ENCODE data around the gene SLC34A1.

SLC34A1 gene

GRCh38 chr5:177435847-177436536 lies 51.8 kb downstream of the SLC34A1 start:
- Histone ChIP-seq H3F3A (ENCODE audit: insufficient read depth) (peaks cover 15% of the 10 kb centered on the region), H3K79me2 (ENCODE audit: insufficient read depth, low read length) (no peaks in the 10 kb centered on the region), H3K9me2 (replicated peaks; ENCODE audit: insufficient read depth, low read length) (no peaks in the 10 kb centered on the region), H4K20me1 (ENCODE audit: low read depth, low read length) (no peaks in the 10 kb centered on the region), H3K9ac (ENCODE audit: low read length) (no peak overlapping the region), H3K36me3 (ENCODE audit: low read length) (no peaks in the 10 kb centered on the region), H3K4me2 (ENCODE audit: low read depth, low read length, poor library complexity, severe bottlenecking) (no peak overlapping the region), H3K27me3 (ENCODE audit: low read length) (no peaks in the 10 kb centered on the region), H3K27ac (ENCODE audit: low read depth, low read length) (no peak overlapping the region), H3K9me3 (ENCODE audit: insufficient read depth, low read length) (no peaks in the 10 kb centered on the region), H2AFZ (ENCODE audit: low read depth, low read length, severe bottlenecking) (no peak overlapping the region), H3K4me3 (ENCODE audit: insufficient read depth, low read length, poor library complexity, severe bottlenecking) (no peak overlapping the region)
- no peak for TF ChIP-seq CTCF (IDR thresholded peaks at IDR 0.05; ENCODE audit: insufficient read depth, low read length, poor library complexity, severe bottlenecking)
- no peak for TF ChIP-seq EZH2phosphoT487 (conservative IDR thresholded peaks at IDR 0.05; ENCODE audit: low read length)

- Histone ChIP-seq H3K27me3 (ENCODE audit: low read length) (no peaks in the 10 kb centered on the region), H3K4me2 (ENCODE audit: low read depth, low read length, poor library complexity, severe bottlenecking) (no peak overlapping the region), H3K79me2 (ENCODE audit: insufficient read depth, low read length) (no peaks in the 10 kb centered on the region), H3K9ac (ENCODE audit: low read length) (no peak overlapping the region), H3K27ac (ENCODE audit: low read depth, low read length) (no peak overlapping the region), H3F3A (ENCODE audit: insufficient read depth) (no peaks in the 10 kb centered on the region; the same call in none of the 2 replicates), H3K9me2 (replicated peaks; ENCODE audit: insufficient read depth, low read length) (no peaks in the 10 kb centered on the region), H3K4me3 (ENCODE audit: insufficient read depth, low read length, poor library complexity, severe bottlenecking) (no peak overlapping the region), H2AFZ (ENCODE audit: low read depth, low read length, severe bottlenecking) (no peak overlapping the region), H3K9me3 (ENCODE audit: insufficient read depth, low read length) (no peaks in the 10 kb centered on the region), H3K36me3 (ENCODE audit: low read length) (no peaks in the 10 kb centered on the region), H4K20me1 (ENCODE audit: low read depth, low read length) (no peaks in the 10 kb centered on the region)
- no peak for TF ChIP-seq CTCF (IDR thresholded peaks at IDR 0.05; ENCODE audit: insufficient read depth, low read length, poor library complexity, severe bottlenecking)
- no peak for TF ChIP-seq EZH2phosphoT487 (conservative IDR thresholded peaks at IDR 0.05; ENCODE audit: low read length)
Observed at GRCh38 chr5:177437623-177438022, 53.4 kb downstream of the SLC34A1 start.

GRCh38 chr5:177438468-177438867 lies 54.2 kb downstream of the SLC34A1 start:
- no peaks in the 10 kb centered on the region for H3K9me2 ChIP-seq (replicated peaks; ENCODE audit: insufficient read depth, low read length)
- H2AFZ ChIP-seq (ENCODE audit: low read depth, low read length, severe bottlenecking), result no peak overlapping the region
- H3K9me3 ChIP-seq (ENCODE audit: insufficient read depth, low read length), result no peaks in the 10 kb centered on the region
- H3F3A ChIP-seq (ENCODE audit: insufficient read depth), result no peaks in the 10 kb centered on the region; the same call in none of the 2 replicates
- H3K4me3 ChIP-seq (ENCODE audit: insufficient read depth, low read length, poor library complexity, severe bottlenecking), result no peak overlapping the region
- no peaks in the 10 kb centered on the region for H3K36me3 ChIP-seq (ENCODE audit: low read length)
- H3K27me3 ChIP-seq (ENCODE audit: low read length), result no peaks in the 10 kb centered on the region
- no peaks in the 10 kb centered on the region for H4K20me1 ChIP-seq (ENCODE audit: low read depth, low read length)
- no peak overlapping the region for H3K4me2 ChIP-seq (ENCODE audit: low read depth, low read length, poor library complexity, severe bottlenecking)
- H3K27ac ChIP-seq (ENCODE audit: low read depth, low read length), result no peak overlapping the region
- TF ChIP-seq CTCF (IDR thresholded peaks at IDR 0.05; ENCODE audit: insufficient read depth, low read length, poor library complexity, severe bottlenecking) (no peak), EZH2phosphoT487 (conservative IDR thresholded peaks at IDR 0.05; ENCODE audit: low read length) (no peak)
- H3K9ac ChIP-seq (ENCODE audit: low read length), result no peak overlapping the region
- no peaks in the 10 kb centered on the region for H3K79me2 ChIP-seq (ENCODE audit: insufficient read depth, low read length)

Measured in SU-DHL-6 (cell line).